ENCODE data around the gene ESPNL. TPM values are rescaled to one million over a fixed set of nuclear protein-coding genes. Genes with fewer than 3 reads are reported as not detected.
A peak's percentile ranks its signal among the peaks of the same experiment; 100 is the strongest.

Gene ESPNL
- polyA plus RNA-seq, 5 donors, result 0.86 to 8.8 (median 2.8) TPM

GRCh38 chr2:238157506-238158017 is 57.4 kb downstream of the ESPNL start:
- no peak for DNase-seq

- no peak for DNase-seq
These were observed 57.9 kb downstream of the ESPNL start for GRCh38 chr2:238158018-238158508.

GRCh38 chr2:238158509-238159070 is 58.5 kb downstream of the ESPNL start, which contains the start of gene ERFE:
TSS of gene ERFE (plus strand) at chr2:238158970. CDS start at chr2:238159008, 38 bp downstream.
- no peak for DNase-seq

- no peak for DNase-seq
These were observed 59.0 kb downstream of the ESPNL start for GRCh38 chr2:238159071-238159539.

- DNase-seq, result no peak
These were observed 59.6 kb downstream of the ESPNL start for GRCh38 chr2:238159661-238160205.

GRCh38 chr2:238160206-238161129 is 60.3 kb downstream of the ESPNL start:
- no peak for DNase-seq

GRCh38 chr2:238161291-238162051 is 61.3 kb downstream of the ESPNL start:
- no peak for DNase-seq

GRCh38 chr2:238162251-238162845 is 62.2 kb downstream of the ESPNL start:
- DNase-seq, result no peak

- no peak for DNase-seq
These were observed 62.8 kb downstream of the ESPNL start for GRCh38 chr2:238162846-238163441.

GRCh38 chr2:238163481-238164198 is 63.5 kb downstream of the ESPNL start:
- DNase-seq, result no peak

GRCh38 chr2:238164906-238165287 is 64.8 kb downstream of the ESPNL start:
- DNase-seq, result no peak

- DNase-seq, result no peak
These were observed 65.3 kb downstream of the ESPNL start for GRCh38 chr2:238165288-238165921.

- no peak for DNase-seq
These were observed 66.5 kb downstream of the ESPNL start for GRCh38 chr2:238166391-238167343.

GRCh38 chr2:238167344-238167715 is 67.2 kb downstream of the ESPNL start:
- no peak for DNase-seq

GRCh38 chr2:238167761-238168160 is 67.6 kb downstream of the ESPNL start:
- DNase-seq, result no peak

- no peak for DNase-seq
These were observed 68.3 kb downstream of the ESPNL start for GRCh38 chr2:238168196-238169047.

- peak in 1 of 2 donors; percentile 33 for DNase-seq
These were observed 69.0 kb downstream of the ESPNL start for GRCh38 chr2:238169048-238169707.
